DLD1 (cell line): ENCODE measurements around the gene PPP2R2D.
"Not testable (repeated sequence)": the region's sequence is repeated elsewhere in the genome, so short reads cannot be mapped to it uniquely, and the experiment has no call there.

Experiments used
- in situ Hi-C: cut with HindIII; loops from 2 replicates; pipeline ENCODE4 v1.10.0; 2017; ENCODE audit warnings: low sequenced_read_pairs

Gene PPP2R2D

DNA sequence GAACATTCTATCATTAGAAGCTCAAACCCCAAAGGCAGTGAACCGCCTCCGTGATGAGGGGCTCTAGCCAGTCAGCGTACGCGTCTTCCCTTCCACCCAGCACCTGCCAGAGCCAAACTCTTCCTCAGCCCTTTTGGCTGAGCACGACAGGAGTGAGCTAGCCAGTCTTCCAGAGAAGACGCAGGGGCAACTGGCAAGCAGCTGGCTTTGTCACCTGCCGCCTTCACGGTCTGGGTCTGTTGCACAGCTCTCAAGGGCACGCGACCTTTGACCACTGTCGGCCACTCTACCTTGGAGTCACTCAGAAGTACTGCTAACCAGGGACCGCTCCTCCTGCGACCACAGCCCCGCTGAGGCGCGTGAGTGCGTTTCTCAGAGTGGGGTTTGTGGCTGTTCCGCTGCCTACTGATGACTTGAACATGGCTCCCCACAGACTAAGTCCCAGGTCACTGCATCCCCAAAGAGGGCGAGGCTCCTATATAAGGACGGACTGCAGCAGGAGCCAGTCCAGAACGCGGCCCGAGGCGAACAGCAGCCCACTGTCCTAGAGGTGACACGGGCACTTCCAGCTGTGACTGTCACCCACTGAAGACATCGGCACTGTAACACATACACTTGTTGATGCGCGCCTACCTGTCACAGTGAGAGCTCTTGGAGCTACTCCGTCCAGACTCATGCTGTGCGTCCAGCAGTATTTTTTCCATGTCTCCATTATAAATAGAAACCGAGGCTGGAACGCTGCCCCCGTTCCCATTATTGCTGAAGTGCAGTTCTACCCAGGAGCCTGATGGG lies 72.5 kb downstream of the PPP2R2D start:
- in situ Hi-C loops: no loop called here

DNA sequence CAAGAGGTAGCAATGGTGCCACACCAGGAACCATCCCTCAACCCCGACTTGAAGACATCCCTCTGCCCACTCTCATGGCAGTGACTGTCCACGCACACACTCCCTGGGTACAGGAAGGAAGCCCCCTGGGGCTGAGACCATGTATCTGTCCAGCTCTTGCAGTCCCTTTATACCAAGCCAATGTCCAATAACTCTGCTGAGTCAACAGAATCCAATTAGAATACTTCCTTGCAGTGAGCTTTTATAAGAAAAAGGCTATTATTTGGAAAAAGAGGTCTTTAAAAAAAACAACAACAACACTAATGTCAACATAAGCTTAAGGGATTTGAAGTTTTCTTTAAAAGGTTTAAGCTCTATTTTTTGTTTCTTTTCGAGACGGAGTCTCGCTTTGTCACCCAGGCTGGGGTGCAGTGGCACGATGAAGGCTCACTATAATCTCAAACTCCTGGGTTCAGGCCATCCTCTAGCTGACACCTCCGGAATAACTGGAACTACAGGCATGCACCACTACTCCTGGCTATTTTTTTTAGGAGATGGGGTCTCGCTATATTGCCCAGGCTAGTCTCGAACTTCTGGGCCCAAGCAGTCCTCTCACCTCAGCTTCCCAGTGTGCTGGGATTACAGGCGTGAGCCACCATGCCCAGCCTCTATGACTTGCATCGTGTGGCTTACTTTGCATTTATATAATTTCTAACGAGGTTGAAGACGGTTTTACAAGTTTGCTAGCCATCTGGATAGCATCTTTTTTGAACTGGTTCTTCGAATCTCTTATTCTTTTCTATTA lies 73.4 kb downstream of the PPP2R2D start:
- in situ Hi-C loops: no loop called here

DNA sequence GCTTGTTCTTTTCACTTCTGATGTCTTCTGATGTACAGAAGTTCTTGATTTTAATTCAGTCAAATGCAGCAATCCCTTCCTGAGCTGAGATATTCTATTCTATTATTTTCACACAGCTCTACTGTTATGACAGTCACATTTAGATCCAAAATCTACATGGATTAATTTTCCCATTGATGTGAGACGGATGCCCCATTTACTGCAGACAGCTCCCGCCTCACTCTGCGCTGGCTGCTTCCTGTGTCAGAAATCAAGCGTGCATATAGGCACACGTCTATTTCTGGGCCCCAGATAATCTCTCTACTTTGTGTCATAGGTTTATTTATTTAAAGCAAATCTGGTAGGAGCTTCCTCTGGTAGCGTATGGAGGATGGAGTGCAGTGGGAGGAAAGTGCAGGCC lies 74.2 kb downstream of the PPP2R2D start:
- in situ Hi-C loops: no loop called here

DNA sequence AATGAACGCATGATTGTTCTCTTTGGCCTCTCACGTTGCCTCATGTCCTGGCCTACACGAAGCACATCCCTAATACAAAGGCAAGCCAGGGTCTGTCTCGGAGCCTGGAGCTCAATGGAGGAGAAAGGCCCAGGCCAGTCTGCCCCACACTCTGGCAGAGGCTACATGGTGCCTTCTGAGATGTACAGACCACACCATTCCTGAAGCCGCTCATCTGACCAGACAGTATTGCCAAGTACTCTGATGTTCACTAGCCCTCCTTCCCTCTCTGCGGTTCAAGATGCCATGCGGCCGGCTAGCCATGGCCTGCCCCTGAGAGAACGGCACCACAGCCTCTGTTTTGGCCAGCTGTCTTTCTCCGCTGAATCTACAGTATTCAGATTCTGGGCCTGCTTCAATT lies 75.0 kb downstream of the PPP2R2D start:
- in situ Hi-C loops: no loop called here

DNA sequence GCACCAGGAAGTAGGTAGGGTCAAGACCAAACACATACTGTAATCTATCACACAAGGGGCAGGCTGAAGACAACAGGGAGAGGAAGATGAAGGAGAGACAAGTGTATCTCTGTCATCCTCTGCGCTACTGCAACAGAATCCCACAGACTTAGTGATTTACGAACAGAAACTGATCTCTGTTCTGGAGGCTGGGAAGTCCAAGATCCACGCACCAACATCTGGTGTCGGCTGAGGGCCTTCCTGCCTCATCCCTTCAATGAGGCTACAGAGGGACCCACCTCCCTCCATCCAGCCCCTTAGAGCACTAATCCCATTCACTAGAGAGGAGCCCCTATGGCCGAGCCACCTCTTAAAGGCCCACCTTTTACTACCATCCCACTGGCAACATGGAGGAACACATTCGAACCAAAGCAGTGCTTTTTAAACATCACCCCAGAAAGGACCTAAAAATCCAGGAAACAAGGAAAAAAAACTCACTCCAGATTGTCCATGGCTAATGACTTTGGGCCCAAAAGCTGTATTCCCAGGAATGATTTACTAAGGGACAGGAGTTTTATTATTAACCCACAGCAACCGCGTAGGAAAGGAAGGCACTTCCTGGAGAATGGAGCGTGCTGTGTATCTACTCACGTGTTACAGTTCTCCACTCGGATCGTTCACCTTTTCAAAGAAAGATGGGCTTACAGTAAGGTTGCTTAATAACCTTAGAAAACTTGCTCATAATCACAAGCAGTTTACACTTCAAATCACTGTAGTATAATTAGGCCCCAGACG lies 76.7 kb downstream of the PPP2R2D start:
- in situ Hi-C loops: no loop called here

DNA sequence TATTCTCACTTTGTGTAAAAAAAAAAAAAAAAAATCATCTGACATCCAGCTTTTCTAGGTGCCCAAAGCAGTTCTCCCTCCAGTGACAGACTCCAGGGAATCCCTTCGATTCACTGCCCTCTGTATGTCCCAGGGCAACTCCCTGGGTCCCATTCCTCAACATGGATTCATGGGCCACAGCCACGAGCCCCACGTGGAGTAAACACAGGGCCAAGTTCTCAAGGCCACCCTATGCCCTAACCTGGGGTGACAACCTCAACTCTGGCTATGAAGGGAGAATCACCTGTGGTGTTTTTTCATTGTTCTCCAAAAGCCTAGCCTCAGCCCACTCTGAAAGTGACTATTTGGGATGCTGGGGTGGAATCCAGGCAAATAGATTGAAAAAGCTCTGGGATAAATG lies 77.6 kb downstream of the PPP2R2D start:
- in situ Hi-C loops: no loop called here

DNA sequence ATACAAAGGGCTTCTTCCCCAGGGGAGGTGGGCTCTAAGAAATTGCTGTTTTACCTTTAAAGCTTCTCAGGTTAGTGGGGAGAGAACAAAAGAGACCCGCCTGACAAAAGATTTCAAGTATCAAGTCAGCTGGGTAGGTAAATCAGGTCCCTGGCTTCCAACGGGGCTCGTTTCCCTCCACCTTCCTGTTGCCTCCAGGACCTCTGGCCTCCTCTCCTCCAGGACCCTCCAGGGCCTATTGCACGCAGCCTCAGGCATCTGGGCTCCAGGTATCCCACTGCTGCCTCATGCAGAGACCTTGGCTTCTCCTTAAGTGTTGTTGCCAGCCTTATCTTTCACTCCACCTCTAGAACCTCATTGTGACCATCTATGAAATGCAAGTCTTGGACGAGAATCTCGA lies 78.0 kb downstream of the PPP2R2D start:
- in situ Hi-C loops: no loop called here

DNA sequence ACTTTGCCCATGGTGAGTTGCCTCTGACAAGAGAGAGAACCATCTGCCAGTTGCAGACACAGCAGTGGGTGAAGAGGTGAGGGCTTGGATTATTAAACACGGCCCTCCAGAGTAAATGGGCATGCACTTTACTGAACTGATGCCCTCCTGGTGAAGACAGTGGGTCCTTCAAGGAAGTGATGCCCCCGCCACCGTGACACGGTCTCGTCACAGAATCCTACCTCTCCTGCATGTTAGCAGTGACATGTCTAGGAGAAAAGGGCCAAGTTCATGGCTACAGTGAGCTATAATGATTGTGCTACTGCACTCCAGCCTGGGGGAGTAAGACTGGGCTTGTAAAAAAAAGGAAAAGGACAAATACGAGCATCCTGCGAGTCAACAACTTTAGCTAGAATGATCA lies 78.5 kb downstream of the PPP2R2D start:
- in situ Hi-C loops: no loop called here

DNA sequence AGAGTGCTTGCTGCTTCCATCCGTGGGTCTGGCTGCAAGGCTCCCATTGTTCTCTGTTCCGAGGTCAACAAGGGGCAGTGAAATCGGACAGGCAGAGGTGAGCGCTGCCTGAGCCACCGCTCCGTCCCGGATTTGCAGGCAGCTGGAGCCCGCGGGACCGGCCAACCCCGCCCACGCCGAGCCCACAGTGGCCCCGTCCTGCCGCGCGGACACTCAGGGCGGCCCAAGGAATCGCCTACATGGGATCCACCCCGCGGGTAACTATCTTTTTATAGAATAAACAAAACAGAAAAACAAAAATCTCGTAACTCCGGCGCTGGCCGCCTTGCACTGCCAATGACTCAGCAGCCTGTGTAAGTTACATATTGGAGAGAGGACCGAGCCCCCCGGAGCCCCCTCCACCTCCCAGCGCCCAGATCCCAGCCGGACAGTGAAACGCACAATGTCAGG lies 79.0 kb downstream of the PPP2R2D start:
- in situ Hi-C loops: no loop called here

DNA sequence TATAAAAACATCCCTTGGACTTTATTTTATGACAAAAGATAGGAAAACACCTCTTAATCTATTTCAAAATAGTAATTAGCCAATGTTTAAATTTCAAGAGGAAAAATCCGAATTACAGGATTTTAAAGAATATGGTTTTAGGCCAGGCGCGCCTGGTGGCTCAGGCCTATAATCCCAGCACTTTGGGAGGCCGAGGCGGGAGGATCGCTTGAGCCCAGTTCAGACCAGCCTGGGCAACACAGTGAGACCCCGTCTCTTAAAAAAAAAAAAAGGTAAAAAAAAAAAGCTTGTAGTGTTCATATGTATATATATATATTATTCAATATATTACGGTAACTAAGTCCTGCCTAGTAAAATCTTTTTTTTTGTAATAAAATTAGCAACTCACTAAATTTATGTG lies 79.5 kb downstream of the PPP2R2D start:
- in situ Hi-C loops: no loop called here

DNA sequence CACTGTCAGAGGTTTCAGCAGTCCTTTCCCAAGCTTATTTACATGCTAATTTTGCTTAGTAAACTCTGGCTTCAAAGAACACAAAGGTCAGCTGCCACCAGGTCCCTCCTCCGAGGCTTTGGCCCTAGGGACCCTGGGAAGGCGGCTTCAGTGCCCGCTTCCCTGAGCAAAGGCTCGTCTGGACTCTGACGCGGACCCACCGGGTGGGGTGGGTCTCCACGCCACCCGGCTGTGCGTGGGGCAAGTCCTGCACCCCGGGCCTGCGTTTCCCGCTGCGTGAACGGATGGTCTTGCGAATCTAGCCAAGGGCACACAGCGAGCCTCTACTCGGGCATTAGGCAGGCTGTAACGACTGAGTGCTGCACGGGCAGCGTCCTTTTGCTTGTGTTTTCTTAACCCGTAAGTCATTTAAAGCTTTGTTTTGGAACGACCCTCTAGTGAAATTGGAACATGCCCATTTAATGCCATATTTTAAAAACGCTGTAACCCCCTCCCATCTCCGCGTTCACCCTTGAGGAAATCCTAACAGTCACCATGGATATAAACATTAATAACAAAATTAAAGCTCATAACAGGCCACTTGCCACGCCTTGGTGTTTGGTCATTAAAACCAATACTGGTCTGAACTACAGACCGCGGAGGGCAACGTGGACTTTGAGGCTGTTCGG lies 80.1 kb downstream of the PPP2R2D start:
- in situ Hi-C loops: no loop called here

DNA sequence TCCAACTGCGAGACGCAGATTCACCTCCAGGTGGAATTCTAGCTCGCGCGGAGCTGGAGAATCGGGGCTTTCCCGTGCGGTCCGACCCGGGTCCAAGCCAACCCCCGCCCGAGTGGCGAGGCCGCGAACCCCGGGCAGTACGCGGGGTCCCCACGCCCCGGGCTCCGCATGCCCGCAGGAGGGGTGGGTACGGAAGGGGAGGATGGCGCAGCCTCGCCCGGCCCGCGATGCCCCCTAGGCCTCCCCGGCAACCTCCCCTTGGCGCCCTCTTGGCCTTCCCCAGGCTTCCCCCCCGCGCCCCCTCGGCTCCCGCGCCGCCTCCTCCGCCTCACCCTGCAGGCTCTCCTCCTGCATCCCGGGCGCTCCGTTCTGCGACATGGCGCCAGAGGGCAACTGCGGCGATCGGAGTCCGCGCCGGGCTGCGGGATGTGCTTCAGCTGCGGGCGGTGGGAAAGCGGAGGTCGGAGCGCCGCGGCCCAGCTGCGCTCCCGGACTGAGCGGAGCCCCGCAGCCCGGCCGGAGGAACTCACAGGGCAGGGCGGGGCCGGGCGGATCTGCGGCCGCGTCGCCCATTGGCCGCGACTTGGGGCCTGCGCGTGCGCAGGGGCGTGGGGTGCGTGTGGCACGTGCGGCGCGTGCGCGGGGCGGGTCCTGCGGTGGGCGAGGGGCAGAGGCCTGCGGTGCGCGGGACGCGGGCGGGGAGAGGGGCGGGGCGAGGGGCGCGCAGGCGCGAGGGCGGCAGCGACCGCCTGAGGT lies 80.8 kb downstream of the PPP2R2D start, which contains the start of gene BNIP3:
BNIP3 (minus strand) TSS at position 495 of the 756 bp plus-strand sequence; CDS start at position 378, 117 bp downstream.
- in situ Hi-C loops: no loop called here

DNA sequence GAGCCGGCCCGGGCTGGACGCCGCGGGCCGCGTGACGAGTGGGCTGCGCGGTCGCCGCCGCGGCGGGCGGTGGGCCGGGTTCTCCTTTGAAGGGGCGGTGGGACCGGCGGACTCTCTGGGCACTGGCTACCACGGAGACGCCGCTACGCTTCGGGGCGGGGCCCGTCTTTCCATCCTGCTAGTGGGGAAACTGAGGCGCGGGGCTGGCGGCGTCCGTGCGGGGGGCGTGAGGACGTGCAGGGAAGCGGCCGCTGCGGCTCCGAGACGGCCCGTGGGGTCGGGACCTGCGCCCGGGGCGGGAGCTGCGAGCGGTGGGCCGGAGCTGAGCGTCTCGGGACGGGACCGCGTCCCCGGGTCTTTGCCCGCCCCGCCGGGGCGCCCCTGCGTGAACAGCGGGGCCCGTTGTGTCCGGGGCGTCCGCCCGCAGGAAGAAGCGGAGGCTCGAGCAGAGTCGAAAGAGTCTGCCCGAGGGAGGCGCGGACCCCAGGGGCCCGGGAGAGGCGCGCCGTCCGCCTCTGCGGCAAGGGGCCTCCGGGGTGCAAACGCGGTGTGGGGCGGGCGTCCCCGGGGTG lies 81.5 kb downstream of the PPP2R2D start:
- in situ Hi-C loops: no loop called here

DNA sequence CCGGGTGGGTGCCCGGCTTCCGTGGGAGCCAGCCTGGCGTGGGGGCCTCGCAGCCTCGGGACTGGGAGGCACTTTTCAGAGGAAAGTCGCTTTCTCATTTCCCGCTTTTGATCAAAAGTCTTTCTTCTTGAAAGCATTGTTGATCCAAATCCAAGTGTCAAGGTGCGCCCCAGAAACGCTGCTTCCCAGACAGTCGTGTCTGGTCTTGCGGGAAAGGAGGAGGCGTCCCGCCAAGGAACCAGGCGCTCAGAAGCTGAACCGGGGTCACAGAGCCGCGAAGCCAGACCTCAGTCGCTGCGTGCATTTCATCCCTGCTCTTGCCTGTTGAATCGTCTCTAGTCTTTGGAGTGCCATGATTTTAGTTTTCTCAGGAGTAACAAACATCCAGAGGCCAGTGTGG lies 82.0 kb downstream of the PPP2R2D start:
- in situ Hi-C loops: no loop called here

DNA sequence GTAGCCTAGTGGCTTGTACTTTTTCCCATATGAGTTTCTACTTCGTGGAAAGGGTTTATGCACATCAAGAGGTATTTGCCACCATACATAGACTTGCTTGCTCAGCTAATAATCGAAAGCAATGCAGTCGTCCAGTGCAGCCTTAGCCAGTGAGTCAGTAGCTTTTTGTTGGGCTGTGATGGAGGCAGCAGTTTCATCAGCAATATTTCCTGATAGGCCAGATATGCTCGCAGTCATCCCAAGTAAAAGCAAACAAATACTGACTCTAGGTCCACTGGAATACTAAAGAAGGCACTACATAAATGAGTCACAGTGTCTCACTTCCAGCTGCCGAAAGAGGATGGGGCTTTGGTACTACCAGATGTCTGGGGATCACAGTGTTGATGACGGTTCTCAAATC lies 83.0 kb downstream of the PPP2R2D start:
- in situ Hi-C loops: no loop called here

DNA sequence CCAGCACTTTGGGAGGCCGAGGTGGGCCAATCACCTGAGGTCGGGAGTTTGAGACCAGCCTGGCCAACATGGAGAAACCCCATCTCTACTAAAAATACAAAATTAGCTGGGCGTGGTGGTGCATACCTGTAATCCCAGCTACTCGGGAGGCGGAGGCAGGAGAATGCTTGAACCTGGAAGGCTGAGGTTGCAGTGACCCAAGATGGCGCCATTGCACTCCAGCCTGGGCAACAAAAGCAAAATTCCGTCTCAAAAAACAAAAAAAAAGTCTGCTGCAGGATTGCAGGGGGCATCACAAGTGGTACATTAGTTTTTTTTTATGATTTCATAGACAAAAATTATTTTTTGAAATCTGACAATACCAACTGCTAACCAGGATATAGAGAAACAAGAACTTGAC lies 86.0 kb downstream of the PPP2R2D start:
- in situ Hi-C loops: not testable (repeated sequence)

DNA sequence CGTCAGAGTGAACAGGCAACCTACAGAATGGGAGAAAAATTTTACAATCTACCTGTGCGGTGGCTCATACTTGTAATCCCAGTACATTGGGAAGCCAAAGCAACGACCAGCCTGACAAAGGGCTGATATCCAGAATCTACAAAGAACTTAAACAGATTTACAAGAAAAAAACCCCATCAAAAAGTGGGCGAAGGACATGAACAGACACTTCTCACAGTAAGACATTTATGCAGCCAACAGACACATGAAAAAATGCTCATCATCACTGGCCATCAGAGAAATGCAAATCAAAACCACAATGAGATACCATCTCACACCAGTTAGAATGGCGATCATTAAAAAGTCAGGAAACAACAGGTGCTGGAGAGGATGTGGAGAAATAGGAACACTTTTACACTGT lies 86.5 kb downstream of the PPP2R2D start:
- in situ Hi-C loops: not testable (repeated sequence)

DNA sequence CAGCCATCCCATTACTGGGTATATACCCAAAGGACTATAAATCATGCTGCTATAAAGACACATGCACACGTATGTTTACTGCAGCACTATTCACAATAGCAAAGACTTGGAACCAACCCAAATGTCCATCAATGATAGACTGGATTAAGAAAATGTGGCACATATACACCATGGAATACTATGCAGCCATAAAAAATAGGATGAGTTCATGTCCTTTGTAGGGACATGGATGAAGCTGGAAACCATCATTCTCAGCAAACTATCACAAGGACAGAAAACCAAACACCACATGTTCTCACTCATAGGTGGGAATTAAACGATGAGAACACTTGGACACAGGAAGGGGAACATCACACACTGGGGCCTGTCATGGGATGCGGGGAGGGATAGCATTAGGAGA lies 87.0 kb downstream of the PPP2R2D start:
- in situ Hi-C loops: not testable (repeated sequence)

DNA sequence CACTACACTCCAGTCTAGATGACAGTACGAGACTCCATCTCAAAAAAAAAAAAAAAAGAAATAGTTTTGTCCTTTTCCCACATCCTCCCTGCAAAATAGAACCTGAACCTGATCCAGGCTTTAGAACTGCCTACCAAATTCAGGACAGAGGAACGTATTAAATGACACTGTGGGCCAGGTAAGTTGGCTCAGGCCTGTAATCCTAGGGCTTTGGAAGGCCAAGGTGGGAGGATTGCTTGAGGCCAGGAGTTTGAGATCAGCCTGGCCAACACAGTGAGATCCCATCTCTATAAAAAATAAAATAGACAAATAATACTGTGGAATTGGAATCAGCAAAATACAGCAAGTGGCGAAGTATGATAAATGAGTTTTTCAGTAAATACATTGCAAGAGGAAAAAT lies 90.9 kb downstream of the PPP2R2D start:
- in situ Hi-C loops: no loop called here

DNA sequence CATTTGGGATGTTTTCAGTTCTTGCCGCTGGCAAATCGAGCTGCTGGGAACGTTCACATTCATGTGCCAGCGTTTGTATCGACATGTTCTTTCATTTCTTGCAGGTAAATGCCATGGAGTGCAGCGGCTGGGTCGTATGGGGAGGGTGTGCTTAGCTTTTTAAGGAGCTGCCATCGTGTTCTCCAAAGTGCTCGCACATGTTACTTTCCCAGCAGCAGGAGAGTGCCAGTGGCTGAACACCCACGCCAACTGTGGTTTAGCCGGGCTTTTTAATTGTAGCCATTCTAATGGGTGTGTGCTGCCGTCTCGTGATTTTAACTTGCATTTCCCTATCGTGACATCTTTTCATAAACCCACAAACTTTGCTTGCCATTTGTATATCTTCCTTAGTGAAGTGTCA lies 92.5 kb downstream of the PPP2R2D start:
- in situ Hi-C loops: no loop called here
